Measurements from ENCODE around the gene RRP9.

- TF ChIP-seq POLR2AphosphoS5 (IDR thresholded peaks at IDR 0.05; ENCODE audit: borderline replicate concordance, low read depth, low read length), result no peak
- no peak for TF ChIP-seq EZH2 (IDR thresholded peaks at IDR 0.05)
Observed at GRCh38 chr3:51934991-51935885, 6.5 kb downstream of the RRP9 start.

All from SK-N-MC (cell line).